Activated CD8-positive, alpha-beta memory T cell treated with anti-CD3 and anti-CD28 coated beads, Interleukin-2, amount 50 U/mL, for 48 hours (primary cell): Measurements from ENCODE around the gene TAOK2.

ENCODE experiments used
- DNase-seq: peaks from one replicate; pipeline ENCODE4 v3.0.0-alpha.2; 2020

Gene TAOK2

DNA sequence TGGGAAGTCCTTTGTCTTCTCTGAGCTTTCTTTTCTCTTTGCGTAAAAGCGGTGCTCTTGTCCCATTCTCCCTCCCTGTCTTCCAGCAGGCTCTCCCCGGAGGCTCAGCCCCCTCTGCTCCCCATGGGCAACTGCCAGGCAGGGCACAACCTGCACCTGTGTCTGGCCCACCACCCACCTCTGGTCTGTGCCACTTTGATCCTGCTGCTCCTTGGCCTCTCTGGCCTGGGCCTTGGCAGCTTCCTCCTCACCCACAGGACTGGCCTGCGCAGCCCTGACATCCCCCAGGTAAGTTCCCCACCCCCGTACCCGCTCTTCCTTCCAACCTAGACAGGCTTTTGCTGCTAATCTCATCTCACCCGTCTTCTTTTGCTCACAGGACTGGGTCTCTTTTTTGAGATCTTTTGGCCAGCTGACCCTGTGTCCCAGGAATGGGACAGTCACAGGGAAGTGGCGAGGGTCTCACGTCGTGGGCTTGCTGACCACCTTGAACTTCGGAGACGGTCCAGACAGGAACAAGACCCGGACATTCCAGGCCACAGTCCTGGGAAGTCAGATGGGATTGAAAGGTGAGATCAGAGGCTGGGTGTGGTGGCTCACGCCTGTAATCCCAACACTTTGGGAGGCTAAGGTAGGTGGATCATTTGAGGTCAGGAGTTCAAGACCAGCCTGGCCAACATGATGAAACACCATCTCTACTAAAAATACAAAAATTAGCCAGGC is 10.5 kb upstream of the TAOK2 start:
- DNase-seq, result no peak

DNA sequence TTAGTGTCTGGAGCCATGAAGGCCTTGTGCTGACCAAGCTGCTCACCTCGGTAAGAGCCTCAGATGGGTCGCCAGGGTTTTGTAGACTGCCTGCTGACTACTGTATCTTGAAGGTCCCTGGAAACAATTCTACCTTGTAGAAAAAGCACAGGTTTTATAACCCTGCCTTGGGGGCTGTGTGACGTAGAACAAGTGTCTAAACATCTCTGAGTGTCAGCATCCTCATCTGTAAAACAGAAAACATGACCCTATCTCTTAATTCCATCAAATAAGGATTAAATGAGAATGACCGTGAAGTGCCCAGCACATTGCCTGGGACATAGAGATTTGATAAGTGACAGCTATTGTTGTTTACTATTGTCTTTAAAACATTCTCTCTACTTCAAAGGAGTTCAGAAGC is 5.5 kb upstream of the TAOK2 start:
- no peak for DNase-seq

DNA sequence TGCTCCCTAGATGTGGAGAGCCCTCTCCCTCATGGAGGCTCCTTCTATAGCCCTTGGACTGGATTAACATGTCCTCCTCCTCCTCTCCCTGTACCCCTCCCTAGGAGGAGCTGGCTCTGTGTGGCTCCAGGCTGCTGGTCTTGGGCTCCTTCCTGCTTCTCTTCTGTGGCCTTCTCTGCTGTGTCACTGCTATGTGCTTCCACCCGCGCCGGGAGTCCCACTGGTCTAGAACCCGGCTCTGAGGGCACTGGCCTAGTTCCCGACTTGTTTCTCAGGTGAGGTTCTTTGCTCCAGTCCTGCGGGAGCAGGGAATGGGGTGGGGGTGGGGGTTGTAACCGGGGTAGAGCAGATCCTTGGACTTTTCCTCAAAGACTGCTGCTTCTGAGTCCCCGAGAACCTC is 2.4 kb upstream of the TAOK2 start:
- DNase-seq, result no peak

DNA sequence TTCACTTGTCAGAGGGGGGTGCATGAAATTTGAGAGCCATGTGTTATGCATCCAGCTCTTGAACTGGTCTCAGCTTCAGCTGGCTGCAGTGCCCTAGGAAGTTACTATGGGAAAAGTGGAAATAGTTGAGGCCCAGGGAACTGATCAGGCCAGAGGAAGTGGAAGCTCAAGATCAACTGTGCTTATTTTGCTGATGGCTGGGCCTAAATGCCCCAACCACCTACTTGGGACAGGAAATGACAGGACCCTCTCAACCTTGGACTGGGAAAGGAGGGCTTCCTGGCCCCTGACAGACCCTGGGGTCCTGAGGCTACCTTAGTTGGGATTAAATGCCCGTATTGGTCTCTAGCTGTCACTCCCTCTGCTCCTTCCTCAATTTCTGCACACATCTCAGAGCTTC is 1.2 kb upstream of the TAOK2 start:
- DNase-seq, result no peak

DNA sequence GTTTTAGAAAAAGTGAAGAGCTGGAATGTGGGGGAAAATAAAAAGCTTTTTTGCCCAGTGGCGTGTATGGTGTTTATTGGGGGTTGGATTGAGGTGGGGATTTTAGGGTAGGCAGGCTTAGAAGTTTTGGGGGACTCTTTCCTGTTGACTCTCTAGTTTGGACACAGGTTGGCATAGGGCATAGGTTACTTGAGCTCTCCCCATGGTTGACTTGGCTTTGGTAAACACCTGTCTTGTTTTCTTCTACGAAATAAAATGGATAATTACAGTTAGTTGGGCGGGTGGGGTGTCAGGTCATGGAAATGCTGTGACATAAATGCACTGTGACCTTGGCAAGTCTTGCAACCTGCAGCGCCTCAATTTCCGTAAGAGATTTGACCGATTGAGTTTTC is 680 bp upstream of the TAOK2 start:
- DNase-seq, result no peak

DNA sequence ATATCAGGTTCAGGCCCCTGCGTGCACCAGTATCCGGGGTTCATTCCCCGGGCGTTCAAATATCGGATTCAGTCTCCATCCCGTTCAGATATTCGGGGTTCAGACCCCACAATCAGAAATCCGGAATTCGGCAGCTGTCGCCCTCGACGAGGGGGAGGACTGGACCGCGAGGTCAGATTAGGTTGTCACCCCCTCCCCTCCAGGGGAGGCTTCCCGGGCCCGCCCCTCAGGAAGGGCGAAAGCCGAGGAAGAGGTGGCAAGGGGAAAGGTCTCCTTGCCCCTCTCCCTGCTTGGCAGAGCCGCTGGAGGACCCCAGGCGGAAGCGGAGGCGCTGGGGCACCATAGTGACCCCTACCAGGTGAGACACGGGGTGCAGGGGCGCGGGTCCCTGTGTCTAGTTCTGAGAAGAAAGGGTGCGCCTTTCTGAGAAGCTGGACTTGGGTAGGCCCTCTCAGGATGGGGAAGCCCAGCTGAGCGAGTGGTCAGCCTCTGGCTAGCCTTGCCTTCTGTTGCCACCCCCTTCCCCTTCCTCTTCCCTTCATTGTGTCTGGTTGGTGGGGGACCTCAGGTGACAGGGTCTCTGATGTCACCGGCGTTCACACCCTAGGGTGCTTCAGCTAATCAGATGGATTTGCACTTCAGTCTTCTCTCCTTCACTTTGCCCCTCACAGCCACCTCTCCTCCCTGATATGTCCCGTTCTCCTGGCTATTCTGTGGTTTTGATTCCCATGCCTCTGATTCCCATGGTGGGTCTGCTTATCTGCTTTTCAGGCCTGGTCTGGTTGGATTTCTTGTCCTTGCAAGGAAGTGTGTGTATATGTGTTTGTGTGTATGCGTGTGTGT is 844 bp downstream of the TAOK2 start:
- DNase-seq, result no peak

DNA sequence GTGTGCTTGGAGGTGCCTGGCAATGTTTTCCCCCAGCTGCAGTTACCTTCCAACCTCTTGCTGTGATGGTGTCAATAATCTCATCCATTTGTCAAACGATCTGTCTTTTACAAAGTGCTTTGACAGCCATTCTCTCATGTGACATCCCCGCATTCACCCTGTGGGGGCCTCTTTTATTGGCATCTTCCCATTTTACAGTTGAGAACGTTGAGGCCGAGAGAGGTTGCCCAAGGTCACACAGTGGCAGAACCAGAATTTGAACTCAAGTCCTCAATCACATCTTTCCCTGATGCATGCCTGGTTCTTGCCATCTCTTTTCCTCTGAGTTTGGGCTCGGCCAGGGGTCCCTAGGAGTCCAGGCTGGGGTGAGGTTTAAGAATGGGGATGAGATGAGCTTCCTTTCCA is 1.5 kb downstream of the TAOK2 start:
- no peak for DNase-seq

DNA sequence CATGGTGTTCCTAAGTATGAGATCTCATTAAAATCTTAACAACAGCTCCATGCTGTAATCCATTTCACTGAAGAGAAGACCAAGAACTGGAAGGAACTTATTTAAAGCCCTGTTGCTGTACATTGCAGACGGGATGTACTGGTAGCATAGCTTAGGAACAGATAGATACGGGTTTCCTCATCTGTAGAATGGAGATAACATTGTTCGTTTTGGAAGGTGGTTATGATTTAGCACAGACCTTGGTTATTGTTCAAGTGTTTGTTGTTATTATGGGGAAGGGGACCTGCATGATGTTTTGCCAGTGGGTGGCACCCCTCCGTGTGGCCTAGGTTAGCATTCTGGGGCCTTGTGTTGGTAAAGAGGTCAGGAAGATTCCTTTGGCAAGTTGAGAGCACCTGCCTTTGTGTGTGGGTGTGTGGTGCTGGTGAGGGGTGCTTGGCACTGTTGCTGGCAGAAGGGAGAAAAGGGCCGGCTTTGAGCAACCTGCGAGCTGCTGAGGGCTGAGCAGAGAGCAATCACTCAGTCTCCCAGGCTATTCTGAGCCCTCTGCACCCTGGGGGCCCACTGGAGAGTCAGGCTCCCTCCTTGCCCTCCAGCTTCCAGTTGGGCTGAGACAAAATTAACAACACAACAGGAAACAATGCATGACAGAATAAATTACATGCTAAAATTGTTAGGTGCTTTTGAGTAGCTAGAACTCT is 2.3 kb downstream of the TAOK2 start:
- DNase-seq, result no peak

DNA sequence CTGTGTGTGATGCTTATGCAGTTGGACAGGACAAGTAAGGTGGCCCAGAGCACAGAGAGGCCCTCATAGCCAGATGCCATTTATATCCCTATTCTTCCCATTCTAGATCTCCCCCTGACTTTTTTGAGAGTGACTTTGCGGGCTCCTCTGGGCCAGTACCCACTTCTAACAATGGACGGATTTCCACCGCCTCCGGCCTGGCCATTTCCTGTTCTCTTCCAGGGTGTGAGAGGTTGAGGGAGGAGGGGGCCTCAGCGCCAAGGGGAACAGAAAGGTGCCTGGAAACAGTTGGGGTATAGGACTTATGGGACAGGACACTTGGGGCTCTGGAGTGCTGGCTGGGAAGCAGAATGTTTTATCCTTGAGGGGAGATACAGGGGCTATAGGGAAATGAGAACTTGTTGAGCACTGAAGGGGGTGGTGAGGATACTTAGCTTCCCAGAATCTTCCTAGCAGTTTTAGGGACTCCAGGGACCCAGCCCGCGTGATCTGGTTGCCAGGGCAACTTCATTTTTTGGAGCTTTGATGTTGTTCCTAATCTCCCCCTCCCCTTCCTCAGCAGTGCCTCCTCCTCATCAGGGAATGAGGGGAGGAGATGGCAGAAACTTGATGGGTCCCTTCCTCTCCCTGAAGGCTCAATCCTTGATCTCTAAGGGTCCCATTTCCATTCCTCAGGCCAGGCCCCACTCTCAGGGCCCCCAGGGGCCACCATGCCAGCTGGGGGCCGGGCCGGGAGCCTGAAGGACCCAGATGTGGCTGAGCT is 3.6 kb downstream of the TAOK2 start:
- DNase-seq, result no peak

DNA sequence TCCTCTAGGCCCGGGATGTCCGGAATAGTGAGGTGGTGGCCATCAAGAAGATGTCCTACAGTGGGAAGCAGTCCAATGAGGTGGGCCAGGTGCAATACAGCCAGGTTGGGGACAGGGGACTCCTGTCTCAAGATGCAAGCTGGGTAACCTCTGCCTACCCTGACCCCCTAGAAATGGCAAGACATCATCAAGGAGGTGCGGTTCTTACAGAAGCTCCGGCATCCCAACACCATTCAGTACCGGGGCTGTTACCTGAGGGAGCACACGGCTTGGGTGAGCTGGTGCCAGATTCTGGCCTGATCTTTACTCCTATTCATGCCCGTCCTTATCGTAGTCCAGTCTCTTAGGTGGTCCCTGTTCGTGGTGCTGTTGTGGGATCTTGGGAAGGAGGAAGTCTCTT is 4.4 kb downstream of the TAOK2 start:
- no peak for DNase-seq

DNA sequence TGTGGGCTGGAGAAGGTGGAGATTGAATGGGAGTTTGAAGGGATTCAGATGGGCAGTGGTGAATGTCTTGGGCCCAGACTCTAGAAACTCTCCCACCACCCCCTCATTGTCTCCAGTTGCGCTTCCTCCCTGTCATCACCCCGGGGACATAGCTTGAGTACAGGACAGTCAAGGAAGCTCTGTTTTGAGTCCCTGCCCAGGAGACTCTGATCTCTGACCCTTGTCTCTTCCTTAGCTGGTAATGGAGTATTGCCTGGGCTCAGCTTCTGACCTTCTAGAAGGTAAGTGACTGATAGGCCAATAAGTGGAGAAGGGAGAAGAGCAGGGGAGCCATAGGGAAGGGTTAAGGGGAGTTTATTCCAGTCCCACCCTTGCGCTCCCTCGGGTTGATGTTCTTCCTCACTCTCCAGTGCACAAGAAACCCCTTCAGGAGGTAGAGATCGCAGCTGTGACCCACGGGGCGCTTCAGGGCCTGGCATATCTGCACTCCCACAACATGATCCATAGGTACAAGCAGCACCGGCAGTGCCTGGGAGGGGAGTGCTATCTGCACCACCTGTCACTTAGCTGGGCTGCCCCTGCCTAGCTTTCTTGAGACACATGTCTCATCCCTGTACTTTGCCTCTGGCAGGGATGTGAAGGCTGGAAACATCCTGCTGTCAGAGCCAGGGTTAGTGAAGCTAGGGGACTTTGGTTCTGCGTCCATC is 5.0 kb downstream of the TAOK2 start:
- no peak for DNase-seq

DNA sequence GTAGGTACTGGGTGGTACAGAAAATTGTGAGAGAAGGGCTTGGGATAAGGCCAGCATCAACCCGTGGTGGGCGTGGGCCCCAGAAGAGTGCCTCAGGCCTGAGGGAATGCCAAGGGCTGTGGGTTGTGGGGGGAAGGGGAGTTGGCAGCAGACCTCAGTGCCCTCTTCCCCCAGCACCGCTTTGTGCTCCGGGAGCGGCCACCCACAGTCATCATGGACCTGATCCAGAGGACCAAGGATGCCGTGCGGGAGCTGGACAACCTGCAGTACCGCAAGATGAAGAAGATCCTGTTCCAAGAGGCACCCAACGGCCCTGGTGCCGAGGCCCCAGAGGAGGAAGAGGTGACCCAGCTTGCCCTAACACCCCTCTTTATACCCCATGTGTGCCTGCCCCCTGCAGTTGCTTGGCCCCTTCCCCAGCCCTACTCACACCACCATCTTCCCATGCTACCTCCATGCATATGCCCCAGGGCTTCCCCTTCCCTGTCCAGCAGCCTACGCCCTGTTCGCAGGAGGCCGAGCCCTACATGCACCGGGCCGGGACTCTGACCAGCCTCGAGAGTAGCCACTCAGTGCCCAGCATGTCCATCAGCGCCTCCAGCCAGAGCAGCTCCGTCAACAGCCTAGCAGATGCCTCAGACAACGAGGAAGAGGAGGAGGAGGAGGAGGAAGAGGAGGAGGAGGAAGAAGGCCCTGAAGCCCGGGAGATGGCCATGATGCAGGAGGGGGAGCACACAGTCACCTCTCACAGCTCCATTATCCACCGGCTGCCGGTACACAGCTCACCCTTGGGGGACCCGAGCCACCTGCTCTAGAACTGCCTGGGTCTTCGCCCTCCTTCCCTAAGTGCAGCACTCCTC is 9.1 kb downstream of the TAOK2 start:
- no peak for DNase-seq

DNA sequence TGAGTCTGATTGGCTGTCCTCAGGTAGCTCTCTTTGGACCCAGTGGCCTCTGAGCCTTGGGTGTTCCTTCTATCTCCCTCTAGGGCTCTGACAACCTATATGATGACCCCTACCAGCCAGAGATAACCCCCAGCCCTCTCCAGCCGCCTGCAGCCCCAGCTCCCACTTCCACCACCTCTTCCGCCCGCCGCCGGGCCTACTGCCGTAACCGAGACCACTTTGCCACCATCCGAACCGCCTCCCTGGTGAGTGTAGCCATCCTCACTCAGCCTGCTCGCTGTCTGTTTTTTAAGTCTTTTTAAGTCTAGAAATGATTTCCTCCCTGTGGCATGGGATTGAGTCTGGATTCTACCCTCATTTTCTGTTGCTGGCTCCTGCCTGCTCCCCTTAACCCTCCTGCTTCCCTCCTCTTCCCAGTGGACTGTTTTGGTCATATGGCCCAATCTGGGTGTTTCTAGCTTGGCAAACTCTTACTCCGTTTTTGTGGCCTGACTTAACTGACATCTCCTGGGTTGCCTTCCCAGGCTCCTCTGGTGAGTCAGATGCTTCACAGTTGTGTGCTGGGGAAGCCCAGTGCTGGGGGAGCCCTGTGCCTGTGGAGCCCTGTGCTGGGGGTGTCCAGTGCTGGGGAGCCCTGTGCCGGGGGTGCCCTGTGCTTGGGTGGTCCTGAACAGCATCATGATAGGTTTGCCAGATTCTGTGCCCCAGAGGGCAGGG is 9.9 kb downstream of the TAOK2 start:
- DNase-seq, result no peak

DNA sequence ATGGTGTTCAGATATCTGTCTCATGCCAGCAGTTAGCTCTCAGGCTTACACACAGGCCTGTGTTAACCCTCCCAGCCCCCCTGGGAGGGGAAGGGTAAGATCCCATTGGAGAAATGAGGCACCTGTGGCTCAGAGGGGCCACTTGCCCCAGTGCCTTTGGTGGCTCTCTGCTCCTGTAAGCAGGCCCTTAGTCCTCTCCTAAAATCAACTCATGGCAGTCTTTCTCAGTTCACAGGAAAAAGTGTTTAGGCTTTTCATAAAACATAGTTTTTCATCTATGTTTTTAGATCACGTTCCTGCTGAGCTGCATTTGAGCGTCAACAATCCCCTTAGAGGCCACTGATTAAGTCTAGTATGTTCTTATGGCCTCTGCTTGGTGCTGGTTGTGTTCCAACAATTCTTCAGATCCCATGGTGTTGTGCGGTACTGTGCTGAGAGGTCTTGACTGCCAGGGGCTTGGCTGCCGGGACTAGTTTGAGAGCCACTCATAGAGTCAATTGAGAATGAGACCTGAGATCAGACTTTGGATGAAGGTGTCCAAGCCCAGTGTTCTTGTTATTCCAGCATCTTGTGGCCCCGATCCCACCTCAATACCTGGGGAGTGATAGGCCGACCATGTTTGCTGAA is 10.6 kb downstream of the TAOK2 start:
- no peak for DNase-seq

DNA sequence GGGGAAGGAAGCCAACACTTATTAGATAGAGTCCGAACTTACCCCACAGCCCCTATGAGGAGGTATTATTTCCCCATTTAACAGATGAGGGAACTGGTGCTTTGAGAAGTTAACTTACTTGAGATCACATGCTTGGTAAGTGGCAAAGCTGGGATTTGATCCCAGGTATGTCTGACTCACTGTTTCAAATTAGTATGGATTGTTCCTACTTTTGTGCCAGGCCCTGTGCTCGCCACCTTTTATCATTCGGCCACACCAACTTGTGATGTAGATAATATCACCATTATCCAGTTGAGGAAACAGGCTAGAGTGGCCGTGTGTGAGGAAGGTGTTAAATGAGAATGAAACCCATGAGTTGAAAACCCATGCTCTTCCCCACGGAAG is 11.1 kb downstream of the TAOK2 start:
- DNase-seq, result no peak

DNA sequence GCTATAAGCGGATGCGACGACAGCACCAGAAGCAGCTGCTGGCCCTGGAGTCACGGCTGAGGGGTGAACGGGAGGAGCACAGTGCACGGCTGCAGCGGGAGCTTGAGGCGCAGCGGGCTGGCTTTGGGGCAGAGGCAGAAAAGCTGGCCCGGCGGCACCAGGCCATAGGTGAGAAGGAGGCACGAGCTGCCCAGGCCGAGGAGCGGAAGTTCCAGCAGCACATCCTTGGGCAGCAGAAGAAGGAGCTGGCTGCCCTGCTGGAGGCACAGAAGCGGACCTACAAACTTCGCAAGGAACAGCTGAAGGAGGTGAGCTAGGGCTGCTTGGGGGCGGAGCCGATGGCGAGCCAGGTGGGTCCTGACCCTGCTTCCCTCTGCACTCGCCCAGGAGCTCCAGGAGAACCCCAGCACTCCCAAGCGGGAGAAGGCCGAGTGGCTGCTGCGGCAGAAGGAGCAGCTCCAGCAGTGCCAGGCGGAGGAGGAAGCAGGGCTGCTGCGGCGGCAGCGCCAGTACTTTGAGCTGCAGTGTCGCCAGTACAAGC is 11.7 kb downstream of the TAOK2 start:
- no peak for DNase-seq

DNA sequence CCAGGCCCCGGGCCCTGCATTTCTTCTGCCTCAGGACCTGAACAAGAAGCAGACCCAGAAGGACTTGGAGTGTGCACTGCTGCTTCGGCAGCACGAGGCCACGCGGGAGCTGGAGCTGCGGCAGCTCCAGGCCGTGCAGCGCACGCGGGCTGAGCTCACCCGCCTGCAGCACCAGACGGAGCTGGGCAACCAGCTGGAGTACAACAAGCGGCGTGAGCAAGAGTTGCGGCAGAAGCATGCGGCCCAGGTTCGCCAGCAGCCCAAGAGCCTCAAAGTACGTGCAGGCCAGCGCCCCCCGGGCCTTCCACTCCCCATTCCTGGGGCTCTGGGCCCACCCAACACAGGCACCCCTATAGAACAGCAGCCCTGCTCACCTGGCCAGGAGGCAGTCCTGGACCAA is 12.6 kb downstream of the TAOK2 start:
- no peak for DNase-seq

DNA sequence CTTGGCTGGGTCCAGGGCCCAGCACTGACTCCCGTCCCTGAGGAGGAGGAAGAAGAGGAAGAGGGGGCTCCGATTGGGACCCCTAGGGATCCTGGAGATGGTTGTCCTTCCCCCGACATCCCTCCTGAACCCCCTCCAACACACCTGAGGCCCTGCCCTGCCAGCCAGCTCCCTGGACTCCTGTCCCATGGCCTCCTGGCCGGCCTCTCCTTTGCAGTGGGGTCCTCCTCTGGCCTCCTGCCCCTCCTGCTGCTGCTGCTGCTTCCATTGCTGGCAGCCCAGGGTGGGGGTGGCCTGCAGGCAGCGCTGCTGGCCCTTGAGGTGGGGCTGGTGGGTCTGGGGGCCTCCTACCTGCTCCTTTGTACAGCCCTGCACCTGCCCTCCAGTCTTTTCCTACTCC is 13.3 kb downstream of the TAOK2 start:
- DNase-seq, result no peak

DNA sequence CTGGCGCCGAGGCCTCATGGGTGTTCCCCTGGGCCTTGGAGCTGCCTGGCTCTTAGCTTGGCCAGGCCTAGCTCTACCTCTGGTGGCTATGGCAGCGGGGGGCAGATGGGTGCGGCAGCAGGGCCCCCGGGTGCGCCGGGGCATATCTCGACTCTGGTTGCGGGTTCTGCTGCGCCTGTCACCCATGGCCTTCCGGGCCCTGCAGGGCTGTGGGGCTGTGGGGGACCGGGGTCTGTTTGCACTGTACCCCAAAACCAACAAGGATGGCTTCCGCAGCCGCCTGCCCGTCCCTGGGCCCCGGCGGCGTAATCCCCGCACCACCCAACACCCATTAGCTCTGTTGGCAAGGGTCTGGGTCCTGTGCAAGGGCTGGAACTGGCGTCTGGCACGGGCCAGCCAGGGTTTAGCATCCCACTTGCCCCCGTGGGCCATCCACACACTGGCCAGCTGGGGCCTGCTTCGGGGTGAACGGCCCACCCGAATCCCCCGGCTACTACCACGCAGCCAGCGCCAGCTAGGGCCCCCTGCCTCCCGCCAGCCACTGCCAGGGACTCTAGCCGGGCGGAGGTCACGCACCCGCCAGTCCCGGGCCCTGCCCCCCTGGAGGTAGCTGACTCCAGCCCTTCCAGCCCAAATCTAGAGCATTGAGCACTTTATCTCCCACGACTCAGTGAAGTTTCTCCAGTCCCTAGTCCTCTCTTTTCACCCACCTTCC is 13.9 kb downstream of the TAOK2 start:
- no peak for DNase-seq
